UCSD-AML1 (cell line): Measurements from ENCODE around the gene B4GALT1.
A peak's percentile ranks its signal among the peaks of the same experiment; 100 is the strongest.
"Not testable (repeated sequence)": the region's sequence is repeated elsewhere in the genome, so short reads cannot be mapped to it uniquely, and the experiment has no call there.

ENCODE experiments used
- DNase-seq: peaks from one replicate; lab custom pipeline; 2025; ENCODE audit not compliant: unreplicated experiment; lab: John Stamatoyannopoulos, UW

Gene B4GALT1

GRCh38 chr9:33185406-33185805, 18.3 kb upstream of the B4GALT1 start:
- DNase-seq = no peak

GRCh38 chr9:33184963-33185362, 17.8 kb upstream of the B4GALT1 start:
- DNase-seq = no peak

GRCh38 chr9:33182519-33182918, 15.4 kb upstream of the B4GALT1 start:
- no peak for DNase-seq

GRCh38 chr9:33180526-33181184, 13.5 kb upstream of the B4GALT1 start:
- no peak for DNase-seq

- DNase-seq = no peak
These were observed 12.0 kb upstream of the B4GALT1 start for GRCh38 chr9:33178972-33179697.

GRCh38 chr9:33177639-33178038, 10.5 kb upstream of the B4GALT1 start:
- DNase-seq = no peak

GRCh38 chr9:33177086-33177485, 9.9 kb upstream of the B4GALT1 start:
- DNase-seq = no peak

GRCh38 chr9:33175649-33176325, 8.7 kb upstream of the B4GALT1 start:
- DNase-seq = no peak

- no peak for DNase-seq
These were observed 5.4 kb upstream of the B4GALT1 start for GRCh38 chr9:33172256-33173238.

- DNase-seq = peak; percentile 41
These were observed 3.6 kb upstream of the B4GALT1 start for GRCh38 chr9:33170464-33171415.

GRCh38 chr9:33168941-33169544, 1.9 kb upstream of the B4GALT1 start:
- DNase-seq = no peak

- no peak for DNase-seq
These were observed 881 bp upstream of the B4GALT1 start for GRCh38 chr9:33167972-33168461.

- DNase-seq = peak; percentile 65
These were observed 679 bp downstream of the B4GALT1 start for GRCh38 chr9:33166231-33167083.

- DNase-seq = no peak
These were observed 1.6 kb downstream of the B4GALT1 start for GRCh38 chr9:33165263-33166151.

GRCh38 chr9:33164921-33165262, 2.2 kb downstream of the B4GALT1 start:
- not testable (repeated sequence) for DNase-seq

- no peak for DNase-seq
These were observed 2.9 kb downstream of the B4GALT1 start for GRCh38 chr9:33164138-33164809.
